Measurements from ENCODE around the gene ATG4D. TPM values are rescaled to one million over a fixed set of nuclear protein-coding genes. Genes with fewer than 3 reads are reported as not detected.
A peak's percentile ranks its signal among the peaks of the same experiment; 100 is the strongest.

ATG4D gene
- total RNA-seq, 1 experiment from 2014 or later: 59.4 TPM

- TF ChIP-seq ZNF425 (CRISPR knock-in tag; conservative IDR thresholded peaks at IDR 0.05): no peak
- TF ChIP-seq FOXP1 (CRISPR knock-in tag; IDR thresholded peaks at IDR 0.05; ENCODE audit: borderline replicate concordance): peak; percentile 53; the same call in 1 of the 2 replicates
- no peak for TF ChIP-seq ZNF423 (CRISPR knock-in tag; IDR thresholded peaks at IDR 0.05)
- TF ChIP-seq NR3C1 (CRISPR knock-in tag; conservative IDR thresholded peaks at IDR 0.05; ENCODE audit: low read depth): no peak
- TF ChIP-seq E2F1 (CRISPR knock-in tag; IDR thresholded peaks at IDR 0.05): no peak
- TF ChIP-seq NFE2L1 (CRISPR knock-in tag; IDR thresholded peaks at IDR 0.05): no peak
- no peak for TF ChIP-seq SOX15 (CRISPR knock-in tag; IDR thresholded peaks at IDR 0.05)
- TF ChIP-seq ARID4B (CRISPR knock-in tag; IDR thresholded peaks at IDR 0.05; ENCODE audit: borderline replicate concordance): peak; percentile 71; the same call in 1 of the 2 replicates
Observed at GRCh38 chr19:10503002-10503789, 40.5 kb upstream of the ATG4D start, which contains the start of gene KEAP1 (continued).

- ChIA-PET POLR2A (interaction anchor here (0.7 kb wide), 1 partner anchor 584 kb away, joined by 6 read pairs; no protein-coding TSS in a partner anchor), CTCF (interaction anchor here (0.5 to 4.1 kb wide), 23 partner anchors 9 to 376 kb away, joined by 3 to 23 read pairs (median 4); partner anchors contain the start of genes CDKN2D, DNM2, KRI1 and S1PR5)
- Mint-ChIP-seq H3K27ac (peak overlapping the region; percentile 46; the same call in 1 of the 2 replicates), H3K9me3 (0 out of 2 replicates have a peak, but pooled peaks cover 3% of the 10 kb centered on the region), H3K36me3 (no peaks in the 10 kb centered on the region), H3K4me1 (peaks cover 13% of the 10 kb centered on the region), H3K4me3 (0 out of 2 replicates have a peak overlapping the region, but pooled peaks have one; percentile 2), H3K27me3 (ENCODE audit: low read depth) (0 out of 2 replicates have a peak, but pooled peaks cover 4% of the 10 kb centered on the region)
- peak; percentile 53 for ATAC-seq
- DNase-seq (ENCODE audit: low spot score): peak; percentile 90
- TF ChIP-seq MAX (CRISPR knock-in tag; IDR thresholded peaks at IDR 0.05) (peak; percentile 47; the same call in 1 of the 2 replicates), NFYB (CRISPR knock-in tag; conservative IDR thresholded peaks at IDR 0.05; ENCODE audit: low read depth) (no peak), SP1 (CRISPR knock-in tag; conservative IDR thresholded peaks at IDR 0.05) (no peak), CBFB (CRISPR knock-in tag; IDR thresholded peaks at IDR 0.05; ENCODE audit: low read depth) (no peak), NFE2L1 (CRISPR knock-in tag; IDR thresholded peaks at IDR 0.05) (no peak), NR1H2 (CRISPR knock-in tag; IDR thresholded peaks at IDR 0.05) (no peak), ARID4B (CRISPR knock-in tag; IDR thresholded peaks at IDR 0.05; ENCODE audit: borderline replicate concordance) (0 out of 2 replicates have a peak, but pooled peaks have one; percentile 31), ZNF219 (CRISPR knock-in tag; IDR thresholded peaks at IDR 0.05; ENCODE audit: borderline replicate concordance) (no peak), HMGA2 (CRISPR knock-in tag; IDR thresholded peaks at IDR 0.05) (no peak), ZNF138 (CRISPR knock-in tag; conservative IDR thresholded peaks at IDR 0.05) (no peak), SOX15 (CRISPR knock-in tag; IDR thresholded peaks at IDR 0.05) (no peak), JAZF1 (CRISPR knock-in tag; IDR thresholded peaks at IDR 0.05) (no peak), TEAD4 (CRISPR knock-in tag; IDR thresholded peaks at IDR 0.05) (no peak), IRF1 (CRISPR knock-in tag; IDR thresholded peaks at IDR 0.05) (no peak), ELF4 (CRISPR knock-in tag; IDR thresholded peaks at IDR 0.05; ENCODE audit: low read depth) (no peak)
Observed at GRCh38 chr19:10505583-10506229, 38.0 kb upstream of the ATG4D start.
